Left ventricle myocardium inferior (tissue), 1 donor: ENCODE measurements around the gene RABGEF1. TPM values are rescaled to one million over a fixed set of nuclear protein-coding genes. Genes with fewer than 3 reads are reported as not detected.
A peak's percentile ranks its signal among the peaks of the same experiment; 100 is the strongest.
"Not testable (repeated sequence)": the region's sequence is repeated elsewhere in the genome, so short reads cannot be mapped to it uniquely, and the experiment has no call there.

Source experiments
- DNase-seq: peaks from one replicate; pipeline ENCODE4 v3.0.0-alpha.2; 2020
- H3K27ac ChIP-seq: fragments of 200-600 bp; replicated peaks from 2 replicates; pipeline ENCODE4 v1.8.0; 2021
- H3K27me3 ChIP-seq: fragments of 200-600 bp; 2 replicates; pipeline ENCODE4 v1.8.0; 2021; ENCODE audit warnings: low read depth
- H3K36me3 ChIP-seq: fragments of 200-600 bp; 2 replicates; pipeline ENCODE4 v1.8.0; 2021
- H3K4me1 ChIP-seq: fragments of 200-600 bp; 2 replicates; pipeline ENCODE4 v1.8.0; 2021
- H3K4me3 ChIP-seq: fragments of 200-600 bp; 2 replicates; pipeline ENCODE4 v1.8.0; 2021; ENCODE audit warnings: mild to moderate bottlenecking, moderate library complexity
- H3K9me3 ChIP-seq: fragments of 200-600 bp; replicated peaks from 2 replicates; pipeline ENCODE4 v1.8.0; 2021
- CTCF ChIP-seq: fragments of 200-600 bp; IDR thresholded peaks from 2 replicates; pipeline ENCODE4 v1.8.0; 2021; ENCODE audit warnings: antibody characterized with exemption, mild to moderate bottlenecking, borderline replicate concordance
- intact Hi-C: fragments of 100-400 bp; cut with micrococcal nuclease; formaldehyde crosslinking; loops from one replicate; pipeline ENCODE4 v1.11.0; 2022
- total RNA-seq: library from RNA; stranded (reverse); fragmentation: NEBNext Ultra II Directional; extraction: Animal tissue kit (Norgen Biotek cat#: 25700); gene quantifications from one replicate; pipeline ENCODE4 v1.2.1, GENCODE V29; 2021
- donor health status: DM: no; HTN: yes; CAD: no; lungs with severe emphysema.

Gene RABGEF1
- total RNA-seq, 1 donor from 2014 or later: 17.4 TPM

- Histone ChIP-seq H3K27ac (peak overlapping the region; percentile 49), H3K9me3 (no peaks in the 10 kb centered on the region), H3K27me3 (no peaks in the 10 kb centered on the region), H3K36me3 (no peaks in the 10 kb centered on the region), H3K4me3 (no peak overlapping the region), H3K4me1 (peaks cover 59% of the 10 kb centered on the region)
- intact Hi-C loops: no loop called here
- DNase-seq: peak; percentile 70
- TF ChIP-seq CTCF: peak; percentile 27
Observed at GRCh38 chr7:66748791-66749190, 8.3 kb downstream of the RABGEF1 start.

GRCh38 chr7:66751945-66752344, 11.4 kb downstream of the RABGEF1 start:
- H3K4me1 ChIP-seq: peaks cover 49% of the 10 kb centered on the region
- no peaks in the 10 kb centered on the region for H3K36me3 ChIP-seq
- H3K9me3 ChIP-seq: no peaks in the 10 kb centered on the region
- intact Hi-C loops: no loop called here
- no peak overlapping the region for H3K4me3 ChIP-seq
- H3K27me3 ChIP-seq: no peaks in the 10 kb centered on the region
- no peak for DNase-seq
- no peak overlapping the region for H3K27ac ChIP-seq
- TF ChIP-seq CTCF: no peak

- intact Hi-C loops: no loop called here
- no peak for DNase-seq
Observed at GRCh38 chr7:66754541-66754940, 14.0 kb downstream of the RABGEF1 start.

GRCh38 chr7:66755059-66755458, 14.5 kb downstream of the RABGEF1 start:
- H3K27ac ChIP-seq, H3K4me3 ChIP-seq, H3K36me3 ChIP-seq, H3K9me3 ChIP-seq, intact Hi-C loops, DNase-seq, H3K27me3 ChIP-seq: not testable (repeated sequence)
- peaks cover 40% of the 10 kb centered on the region for H3K4me1 ChIP-seq

More at GRCh38 chr7:66754541-66754940, 14.0 kb downstream of the RABGEF1 start:
- H3K9me3 ChIP-seq: no peaks in the 10 kb centered on the region
- no peaks in the 10 kb centered on the region for H3K27me3 ChIP-seq
- no peak overlapping the region for H3K27ac ChIP-seq
- H3K4me3 ChIP-seq: no peak overlapping the region
- H3K4me1 ChIP-seq: peaks cover 41% of the 10 kb centered on the region
- no peak for TF ChIP-seq CTCF
- peaks cover 1% of the 10 kb centered on the region for H3K36me3 ChIP-seq

- DNase-seq, intact Hi-C loops, H3K36me3 ChIP-seq, H3K27ac ChIP-seq, H3K27me3 ChIP-seq, H3K4me3 ChIP-seq, H3K9me3 ChIP-seq: not testable (repeated sequence)
- H3K4me1 ChIP-seq: peaks cover 32% of the 10 kb centered on the region
Observed at GRCh38 chr7:66756227-66756626, 15.7 kb downstream of the RABGEF1 start.

- Histone ChIP-seq H3K9me3 (no peaks in the 10 kb centered on the region), H3K27me3 (no peaks in the 10 kb centered on the region), H3K36me3 (peaks cover 6% of the 10 kb centered on the region), H3K4me3 (no peak overlapping the region), H3K4me1 (peaks cover 26% of the 10 kb centered on the region), H3K27ac (no peak overlapping the region)
- no peak for TF ChIP-seq CTCF
- intact Hi-C loops: no loop called here
- DNase-seq: no peak
Observed at GRCh38 chr7:66756889-66757288, 16.4 kb downstream of the RABGEF1 start.

GRCh38 chr7:66757939-66758338, 17.4 kb downstream of the RABGEF1 start:
- no peak for DNase-seq
- TF ChIP-seq CTCF: no peak
- Histone ChIP-seq H3K4me1 (peaks cover 28% of the 10 kb centered on the region), H3K27ac (no peak overlapping the region), H3K27me3 (no peaks in the 10 kb centered on the region), H3K9me3 (no peaks in the 10 kb centered on the region), H3K36me3 (peaks cover 6% of the 10 kb centered on the region), H3K4me3 (no peak overlapping the region)
- intact Hi-C loops: no loop called here
